ENCODE data around the gene ZZZ3.
"Not testable (repeated sequence)": the region's sequence is repeated elsewhere in the genome, so short reads cannot be mapped to it uniquely, and the experiment has no call there.

ZZZ3 gene

GRCh38 chr1:77682460-77683159, at the start of gene ZZZ3:
Gene ZZZ3, minus strand, starts transcription at chr1:77682658. Its CDS starts 49,304 bp downstream, at chr1:77633354.
- peak; percentile 84 for DNase-seq

- DNase-seq = no peak
These were observed 49.6 kb upstream of the ZZZ3 start for GRCh38 chr1:77732090-77732489.

- DNase-seq = no peak
These were observed 43.2 kb upstream of the ZZZ3 start for GRCh38 chr1:77725706-77726105.

GRCh38 chr1:77718181-77718580, 35.7 kb upstream of the ZZZ3 start:
- no peak for DNase-seq

GRCh38 chr1:77716065-77716464, 33.6 kb upstream of the ZZZ3 start:
- DNase-seq = no peak

GRCh38 chr1:77709727-77710126, 27.3 kb upstream of the ZZZ3 start:
- DNase-seq = no peak

GRCh38 chr1:77706321-77706720, 23.9 kb upstream of the ZZZ3 start:
- no peak for DNase-seq

- no peak for DNase-seq
These were observed 22.3 kb upstream of the ZZZ3 start for GRCh38 chr1:77704736-77705135.

- not testable (repeated sequence) for DNase-seq
These were observed 17.2 kb upstream of the ZZZ3 start for GRCh38 chr1:77699673-77700072.

- no peak for DNase-seq
These were observed 15.0 kb upstream of the ZZZ3 start for GRCh38 chr1:77697441-77697840.

- no peak for DNase-seq
These were observed 6.5 kb upstream of the ZZZ3 start for GRCh38 chr1:77688939-77689338.

- DNase-seq = no peak
These were observed 5.1 kb upstream of the ZZZ3 start for GRCh38 chr1:77687519-77687906.

- DNase-seq = no peak
These were observed 4.5 kb upstream of the ZZZ3 start for GRCh38 chr1:77686796-77687518.

- DNase-seq = peak; percentile 87
These were observed 996 bp upstream of the ZZZ3 start for GRCh38 chr1:77683160-77684148.

- DNase-seq = no peak
These were observed 2.3 kb downstream of the ZZZ3 start for GRCh38 chr1:77680173-77680572.

- no peak for DNase-seq
These were observed 3.5 kb downstream of the ZZZ3 start for GRCh38 chr1:77678660-77679610.

- not testable (repeated sequence) for DNase-seq
These were observed 7.7 kb downstream of the ZZZ3 start for GRCh38 chr1:77674807-77675206.

GRCh38 chr1:77673716-77674355, 8.6 kb downstream of the ZZZ3 start:
- no peak for DNase-seq

- DNase-seq = no peak
These were observed 9.4 kb downstream of the ZZZ3 start for GRCh38 chr1:77673030-77673429.

- DNase-seq = no peak
These were observed 10.1 kb downstream of the ZZZ3 start for GRCh38 chr1:77672374-77672773.

- no peak for DNase-seq
These were observed 10.6 kb downstream of the ZZZ3 start for GRCh38 chr1:77671836-77672235.

GRCh38 chr1:77670330-77670729, 12.1 kb downstream of the ZZZ3 start:
- no peak for DNase-seq
